Panc1 (cell line): ENCODE measurements around the gene RNF214. TPM values are rescaled to one million over a fixed set of nuclear protein-coding genes. Genes with fewer than 3 reads are reported as not detected.

Source experiments
- ATAC-seq: fragments of 200-7000 bp; cut with Tn5 transposase; 2 replicates; pipeline ENCODE4 v1.9.1; 2020; ENCODE audit warnings: mild to moderate bottlenecking, moderate library complexity
- BruUV-seq: library from RNA; stranded (reverse); fragments of 400-500 nt; replicated peaks from 2 replicates; lab custom pipeline; 2021; lab: Mats Ljungman, UMichigan
- CTCF ChIA-PET: fragments of 300-600 bp; sonication (Branson Sonifier 250); formaldehyde crosslinking; loops from one replicate; lab custom pipeline; 2022; ENCODE audit warnings: antibody characterized with exemption; lab: Charles Lee
- POLR2A ChIA-PET: fragments of 300-600 bp; sonication (Branson Sonifier 250); formaldehyde crosslinking; loops from one replicate; lab custom pipeline; 2022; ENCODE audit warnings: antibody characterized with exemption; lab: Charles Lee
- DNase-seq: peaks from one replicate; pipeline ENCODE4 v3.0.0-alpha.2; 2010; ENCODE audit warnings: low read depth, low spot score
- H3K27ac ChIP-seq: 2 replicates; pipeline ENCODE4 v1.5.1; 2011; ENCODE audit warnings: mild to moderate bottlenecking, low read length, inconsistent platforms
- H3K27me3 ChIP-seq: fragments of 200-500 bp; sonication (Bioruptor generic); 2 replicates; pipeline ENCODE4 v1.6.0; 2014; ENCODE audit warnings: low read length, inconsistent platforms; ENCODE audit not compliant: control insufficient read depth, insufficient read depth
- H3K36me3 ChIP-seq: fragments of 200-500 bp; sonication (Bioruptor generic); 2 replicates; pipeline ENCODE4 v1.5.1; 2014; ENCODE audit warnings: inconsistent platforms, mild to moderate bottlenecking, low read length, moderate library complexity; ENCODE audit not compliant: control insufficient read depth, insufficient read depth
- H3K4me1 ChIP-seq: 2 replicates; pipeline ENCODE4 v1.5.1; 2011; ENCODE audit warnings: inconsistent platforms, mild to moderate bottlenecking, low read length, moderate library complexity; ENCODE audit not compliant: control insufficient read depth, insufficient read depth
- H3K4me3 ChIP-seq, 2 experiments: 2 replicates each; pipeline ENCODE4 v1.5.1; 2011 to 2012; ENCODE audit warnings: low read depth in 2 of 2, low read length in 2 of 2, mild to moderate bottlenecking in 2 of 2, inconsistent platforms in 1 of 2, moderate library complexity in 1 of 2
- H3K9me3 ChIP-seq: fragments of 200-500 bp; sonication (Bioruptor generic); 2 replicates; pipeline ENCODE4 v1.5.1; 2014; ENCODE audit warnings: low read depth, mild to moderate bottlenecking, inconsistent platforms, low read length, moderate library complexity; ENCODE audit not compliant: control insufficient read depth, insufficient read depth
- POLR2AphosphoS5 ChIP-seq: IDR thresholded peaks from 2 replicates; pipeline ENCODE4 v1.6.1; 2012; ENCODE audit warnings: mild to moderate bottlenecking, low read depth, low read length, moderate library complexity
- SIN3A ChIP-seq: IDR thresholded peaks from 2 replicates; pipeline ENCODE4 v1.6.1; 2012; ENCODE audit warnings: low read depth, mild to moderate bottlenecking, low read length, moderate library complexity, borderline replicate concordance; ENCODE audit not compliant: insufficient read depth
- TCF7L2 ChIP-seq: IDR thresholded peaks from 2 replicates; pipeline ENCODE4 v1.6.1; 2011; ENCODE audit warnings: mild to moderate bottlenecking, low read depth, low read length, inconsistent platforms
- in situ Hi-C: cut with HindIII; loops from 2 replicates; pipeline ENCODE4 v1.10.0; 2016; ENCODE audit warnings: low sequenced_read_pairs, low pct_unique_long_range_greater_than_20kb
- intact Hi-C: fragments of 100-400 bp; cut with micrococcal nuclease; formaldehyde crosslinking; loops from one replicate; pipeline ENCODE4 v1.10.0; 2022; ENCODE audit not compliant: unreplicated experiment
- total RNA-seq: library from RNA; stranded (reverse); gene quantifications from one replicate; pipeline ENCODE4 v1.2.1, GENCODE V29; 2021; ENCODE audit not compliant: unreplicated experiment
- TF ChIP-seq, protein P1 (sequence below): fragments of 450-650 bp; IDR thresholded peaks from 2 replicates; pipeline ENCODE4 v1.5.1; 2017; ENCODE audit warnings: mild to moderate bottlenecking
- TF ChIP-seq, protein P2 (sequence below), 2 experiments: IDR thresholded peaks; 2 replicates each; pipeline ENCODE4 v1.6.1; 2011 to 2012; ENCODE audit warnings: low read depth in 2 of 2, control low read depth in 1 of 2, low read length in 1 of 2, mild to moderate bottlenecking in 1 of 2, moderate library complexity in 1 of 2; ENCODE audit not compliant: insufficient read depth in 1 of 2

Gene RNF214
- total RNA-seq, 1 experiment from 2014 or later: 39.7 TPM

DNA sequence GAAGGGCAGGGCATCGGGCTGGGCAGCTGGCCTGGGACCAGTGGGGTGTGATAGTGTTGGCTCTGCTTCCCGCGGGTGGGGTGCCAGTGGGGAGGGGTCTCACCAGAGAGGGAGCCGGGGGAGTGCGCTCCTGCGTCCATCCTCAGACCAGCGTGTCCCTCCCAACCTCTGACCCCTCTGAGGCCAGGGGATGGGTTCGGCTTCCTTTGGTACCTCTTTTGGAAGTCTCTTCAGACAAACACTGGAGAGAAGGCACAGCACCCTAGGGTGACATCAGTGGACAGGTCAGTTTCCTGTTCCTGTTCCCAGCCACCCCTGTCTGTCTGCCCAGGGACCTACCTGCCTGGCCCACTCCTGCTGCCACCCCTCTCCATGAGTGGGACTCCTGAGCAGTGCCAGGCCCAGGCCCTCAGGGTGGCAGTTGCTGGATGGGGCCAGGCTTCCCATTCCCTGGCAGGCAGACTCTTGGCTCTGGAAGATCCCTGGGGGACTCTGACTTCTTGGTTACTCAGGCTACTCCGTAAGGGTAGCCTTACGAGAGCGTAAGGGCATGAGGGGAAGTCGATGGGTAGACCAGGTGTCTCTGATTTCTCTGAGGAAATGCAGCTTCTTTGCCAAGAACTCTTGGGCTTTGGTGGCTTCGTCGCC lies 30.7 kb upstream of the RNF214 start:
- Histone ChIP-seq H3K4me3 (no peak overlapping the region), H3K36me3 (no peaks in the 10 kb centered on the region), H3K27me3 (no peaks in the 10 kb centered on the region), H3K27ac (no peak overlapping the region), H3K4me1 (peaks cover 6% of the 10 kb centered on the region), H3K9me3 (no peaks in the 10 kb centered on the region)
- in situ Hi-C loops: no loop called here
- TF ChIP-seq POLR2AphosphoS5: no peak
- TF ChIP-seq, protein P1, sequence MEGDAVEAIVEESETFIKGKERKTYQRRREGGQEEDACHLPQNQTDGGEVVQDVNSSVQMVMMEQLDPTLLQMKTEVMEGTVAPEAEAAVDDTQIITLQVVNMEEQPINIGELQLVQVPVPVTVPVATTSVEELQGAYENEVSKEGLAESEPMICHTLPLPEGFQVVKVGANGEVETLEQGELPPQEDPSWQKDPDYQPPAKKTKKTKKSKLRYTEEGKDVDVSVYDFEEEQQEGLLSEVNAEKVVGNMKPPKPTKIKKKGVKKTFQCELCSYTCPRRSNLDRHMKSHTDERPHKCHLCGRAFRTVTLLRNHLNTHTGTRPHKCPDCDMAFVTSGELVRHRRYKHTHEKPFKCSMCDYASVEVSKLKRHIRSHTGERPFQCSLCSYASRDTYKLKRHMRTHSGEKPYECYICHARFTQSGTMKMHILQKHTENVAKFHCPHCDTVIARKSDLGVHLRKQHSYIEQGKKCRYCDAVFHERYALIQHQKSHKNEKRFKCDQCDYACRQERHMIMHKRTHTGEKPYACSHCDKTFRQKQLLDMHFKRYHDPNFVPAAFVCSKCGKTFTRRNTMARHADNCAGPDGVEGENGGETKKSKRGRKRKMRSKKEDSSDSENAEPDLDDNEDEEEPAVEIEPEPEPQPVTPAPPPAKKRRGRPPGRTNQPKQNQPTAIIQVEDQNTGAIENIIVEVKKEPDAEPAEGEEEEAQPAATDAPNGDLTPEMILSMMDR: no peak
- TF ChIP-seq, protein P2, sequence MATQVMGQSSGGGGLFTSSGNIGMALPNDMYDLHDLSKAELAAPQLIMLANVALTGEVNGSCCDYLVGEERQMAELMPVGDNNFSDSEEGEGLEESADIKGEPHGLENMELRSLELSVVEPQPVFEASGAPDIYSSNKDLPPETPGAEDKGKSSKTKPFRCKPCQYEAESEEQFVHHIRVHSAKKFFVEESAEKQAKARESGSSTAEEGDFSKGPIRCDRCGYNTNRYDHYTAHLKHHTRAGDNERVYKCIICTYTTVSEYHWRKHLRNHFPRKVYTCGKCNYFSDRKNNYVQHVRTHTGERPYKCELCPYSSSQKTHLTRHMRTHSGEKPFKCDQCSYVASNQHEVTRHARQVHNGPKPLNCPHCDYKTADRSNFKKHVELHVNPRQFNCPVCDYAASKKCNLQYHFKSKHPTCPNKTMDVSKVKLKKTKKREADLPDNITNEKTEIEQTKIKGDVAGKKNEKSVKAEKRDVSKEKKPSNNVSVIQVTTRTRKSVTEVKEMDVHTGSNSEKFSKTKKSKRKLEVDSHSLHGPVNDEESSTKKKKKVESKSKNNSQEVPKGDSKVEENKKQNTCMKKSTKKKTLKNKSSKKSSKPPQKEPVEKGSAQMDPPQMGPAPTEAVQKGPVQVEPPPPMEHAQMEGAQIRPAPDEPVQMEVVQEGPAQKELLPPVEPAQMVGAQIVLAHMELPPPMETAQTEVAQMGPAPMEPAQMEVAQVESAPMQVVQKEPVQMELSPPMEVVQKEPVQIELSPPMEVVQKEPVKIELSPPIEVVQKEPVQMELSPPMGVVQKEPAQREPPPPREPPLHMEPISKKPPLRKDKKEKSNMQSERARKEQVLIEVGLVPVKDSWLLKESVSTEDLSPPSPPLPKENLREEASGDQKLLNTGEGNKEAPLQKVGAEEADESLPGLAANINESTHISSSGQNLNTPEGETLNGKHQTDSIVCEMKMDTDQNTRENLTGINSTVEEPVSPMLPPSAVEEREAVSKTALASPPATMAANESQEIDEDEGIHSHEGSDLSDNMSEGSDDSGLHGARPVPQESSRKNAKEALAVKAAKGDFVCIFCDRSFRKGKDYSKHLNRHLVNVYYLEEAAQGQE (IDR thresholded peaks at IDR 0.05; ENCODE audit: insufficient read depth in 1 of 2, low read depth in 2 of 2, low read length in 1 of 2): no peak
- TF ChIP-seq SIN3A: no peak
- no peak for TF ChIP-seq TCF7L2
- CTCF ChIA-PET: no interaction called here
- no peak for DNase-seq
- intact Hi-C loops: no loop called here
- BruUV-seq: no TSS peak
- POLR2A ChIA-PET: no interaction called here
- no peak for ATAC-seq

DNA sequence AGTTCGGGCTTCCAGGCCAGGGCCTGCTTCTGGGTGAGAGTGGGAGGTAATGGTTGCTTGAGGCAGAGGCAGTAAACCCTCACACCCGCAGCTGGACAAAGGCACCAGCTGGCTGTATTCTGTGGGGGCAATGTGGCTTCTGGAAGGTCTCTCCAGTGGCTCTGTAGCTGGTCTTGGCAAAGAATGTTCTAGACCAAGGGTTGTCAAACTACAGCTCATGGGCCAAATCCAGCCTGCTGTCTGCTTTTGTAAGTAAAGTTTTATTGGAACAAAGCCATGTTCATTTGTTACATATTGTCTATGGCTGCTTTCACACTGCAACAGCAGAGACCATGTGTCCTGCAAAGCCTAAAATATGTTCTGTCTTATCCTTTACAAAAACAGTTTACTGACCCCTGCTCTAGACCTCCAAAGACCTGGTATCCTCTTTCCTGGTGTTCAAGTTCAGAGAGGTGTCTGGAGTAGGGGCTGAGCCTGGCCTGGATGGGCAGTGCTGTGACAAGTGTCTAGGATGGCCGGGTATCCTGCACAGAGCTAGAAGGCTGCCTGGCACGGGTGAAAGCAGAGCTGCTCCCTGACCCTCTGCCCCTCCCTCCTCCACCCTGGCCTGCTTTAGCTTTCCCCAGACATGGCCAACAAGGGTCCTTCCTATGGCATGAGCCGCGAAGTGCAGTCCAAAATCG lies 29.9 kb upstream of the RNF214 start:
- no TSS peak for BruUV-seq
- in situ Hi-C loops: no loop called here
- TF ChIP-seq TCF7L2: no peak
- no peak for TF ChIP-seq SIN3A
- no peak for TF ChIP-seq POLR2AphosphoS5
- TF ChIP-seq, protein P1: no peak
- TF ChIP-seq, protein P2 (IDR thresholded peaks at IDR 0.05; ENCODE audit: insufficient read depth in 1 of 2, low read depth in 2 of 2, low read length in 1 of 2): no peak
- intact Hi-C loops: no loop called here
- Histone ChIP-seq H3K9me3 (no peaks in the 10 kb centered on the region), H3K27me3 (no peaks in the 10 kb centered on the region), H3K36me3 (no peaks in the 10 kb centered on the region), H3K4me1 (peaks cover 6% of the 10 kb centered on the region), H3K4me3 (no peak overlapping the region), H3K27ac (no peak overlapping the region)
- ATAC-seq (no peak), DNase-seq (no peak)
- ChIA-PET CTCF (no interaction called here), POLR2A (interaction anchor here (0.6 kb wide), 1 partner anchor 41 kb away, joined by 3 read pairs; no protein-coding TSS in a partner anchor)
